H9 (cell line): ENCODE data around the gene SFMBT2. TPM values are rescaled to one million over a fixed set of nuclear protein-coding genes. Genes with fewer than 3 reads are reported as not detected.
A peak's percentile ranks its signal among the peaks of the same experiment; 100 is the strongest.

Source experiments
- DNase-seq: peaks from one replicate; pipeline ENCODE4 v3.0.0-alpha.2; 2017
- H2AFZ ChIP-seq: one replicate; pipeline ENCODE4 v1.6.1; 2013; ENCODE audit warnings: mild to moderate bottlenecking, low read length, control low read depth, moderate library complexity
- H2AK5ac ChIP-seq: 2 replicates; pipeline ENCODE4 v1.6.1; 2013; ENCODE audit warnings: low read length, control low read depth, mixed read lengths; ENCODE audit not compliant: insufficient read length
- H2BK120ac ChIP-seq: one replicate; pipeline ENCODE4 v1.6.1; 2013; ENCODE audit warnings: low read depth, mild to moderate bottlenecking, low read length, control low read depth, inconsistent platforms; ENCODE audit not compliant: poor library complexity, severe bottlenecking
- H2BK12ac ChIP-seq: 2 replicates; pipeline ENCODE4 v1.6.1; 2013; ENCODE audit warnings: low read length, control low read depth, mixed read lengths, low read depth; ENCODE audit not compliant: insufficient read length
- H2BK15ac ChIP-seq: 2 replicates; pipeline ENCODE4 v1.6.1; 2013; ENCODE audit warnings: low read depth, low read length, control low read depth
- H2BK20ac ChIP-seq: one replicate; pipeline ENCODE4 v1.6.1; 2013; ENCODE audit warnings: low read depth, mild to moderate bottlenecking, low read length, control low read depth, inconsistent platforms; ENCODE audit not compliant: poor library complexity, severe bottlenecking
- H2BK5ac ChIP-seq: 2 replicates; pipeline ENCODE4 v1.6.1; 2013; ENCODE audit warnings: low read length, control low read depth, mixed read lengths; ENCODE audit not compliant: insufficient read length
- H3K14ac ChIP-seq: 2 replicates; pipeline ENCODE4 v1.6.1; 2013; ENCODE audit warnings: low read length, control low read depth; ENCODE audit not compliant: insufficient read depth
- H3K18ac ChIP-seq: 2 replicates; pipeline ENCODE4 v1.6.1; 2013; ENCODE audit warnings: low read depth, mild to moderate bottlenecking, mixed read lengths, low read length, control low read depth; ENCODE audit not compliant: insufficient read length
- H3K23ac ChIP-seq: 2 replicates; pipeline ENCODE4 v1.6.1; 2013; ENCODE audit warnings: low read length, control low read depth, mixed read lengths, low read depth; ENCODE audit not compliant: insufficient read length
- H3K23me2 ChIP-seq: 2 replicates; pipeline ENCODE4 v1.6.1; 2013; ENCODE audit warnings: low read depth, mild to moderate bottlenecking, mixed read lengths, low read length, control low read depth; ENCODE audit not compliant: insufficient read length, poor library complexity, severe bottlenecking
- H3K27ac ChIP-seq: 2 replicates; pipeline ENCODE4 v1.5.1; 2013; ENCODE audit warnings: low read length, control low read depth, mixed read lengths, low read depth; ENCODE audit not compliant: insufficient read length
- H3K27me3 ChIP-seq: 2 replicates; pipeline ENCODE4 v1.6.1; 2013; ENCODE audit warnings: low read length, control low read depth, inconsistent platforms; ENCODE audit not compliant: insufficient read depth
- H3K4ac ChIP-seq: 2 replicates; pipeline ENCODE4 v1.6.1; 2013; ENCODE audit warnings: low read depth, mild to moderate bottlenecking, control low read depth, inconsistent platforms, low read length, moderate library complexity
- H3K4me1 ChIP-seq: 2 replicates; pipeline ENCODE4 v1.6.1; 2013; ENCODE audit warnings: low read length, control low read depth, inconsistent platforms; ENCODE audit not compliant: insufficient read depth
- H3K4me2 ChIP-seq: 2 replicates; pipeline ENCODE4 v1.6.1; 2013; ENCODE audit warnings: low read length, control low read depth, mixed read lengths; ENCODE audit not compliant: insufficient read length, insufficient read depth
- H3K56ac ChIP-seq: 2 replicates; pipeline ENCODE4 v1.6.1; 2013; ENCODE audit warnings: low read depth, mild to moderate bottlenecking, mixed read lengths, low read length, control low read depth; ENCODE audit not compliant: insufficient read length
- H3K79me1 ChIP-seq: 2 replicates; pipeline ENCODE4 v1.6.1; 2013; ENCODE audit warnings: low read depth, mild to moderate bottlenecking, moderate library complexity, low read length, control low read depth, inconsistent platforms; ENCODE audit not compliant: insufficient read depth, poor library complexity, severe bottlenecking
- H3K79me2 ChIP-seq: 2 replicates; pipeline ENCODE4 v1.6.1; 2013; ENCODE audit warnings: low read length, control low read depth, inconsistent platforms; ENCODE audit not compliant: insufficient read depth
- H3K9ac ChIP-seq: 2 replicates; pipeline ENCODE4 v1.6.1; 2013; ENCODE audit warnings: low read length, control low read depth, mixed read lengths; ENCODE audit not compliant: insufficient read length; ENCODE audit errors: extremely low read depth
- H3K9me3 ChIP-seq: one replicate; pipeline ENCODE4 v1.6.1; 2013; ENCODE audit warnings: low read depth, low read length, inconsistent platforms; ENCODE audit not compliant: control insufficient read depth
- H3T11ph ChIP-seq: one replicate; pipeline ENCODE4 v1.6.1; 2013; ENCODE audit warnings: mild to moderate bottlenecking, low read length, control low read depth, inconsistent platforms
- H4K20me1 ChIP-seq: one replicate; pipeline ENCODE4 v1.6.1; 2013; ENCODE audit not compliant: control insufficient read depth, insufficient read length, insufficient read depth
- H4K5ac ChIP-seq: 2 replicates; pipeline ENCODE4 v1.6.1; 2013; ENCODE audit warnings: low read depth, mild to moderate bottlenecking, mixed read lengths, low read length, control low read depth; ENCODE audit not compliant: insufficient read length
- H4K8ac ChIP-seq: replicated peaks from 2 replicates; pipeline ENCODE4 v1.6.1; 2013; ENCODE audit warnings: low read length, control low read depth, mixed read lengths, low read depth; ENCODE audit not compliant: insufficient read length
- H4K91ac ChIP-seq: 2 replicates; pipeline ENCODE4 v1.6.1; 2013; ENCODE audit warnings: low read depth, mild to moderate bottlenecking, moderate library complexity, mixed read lengths, low read length, control low read depth; ENCODE audit not compliant: insufficient read length
- H3K27ac Mint-ChIP-seq, 3 experiments: 2 replicates in 2 of 3; 3 replicates in 1 of 3; pipeline ENCODE4 v1.8.0; 2020 to 2021; ENCODE audit warnings: mixed read lengths in 3 of 3, mild to moderate bottlenecking in 1 of 3, moderate library complexity in 1 of 3
- H3K27me3 Mint-ChIP-seq: 2 replicates; pipeline ENCODE4 v1.8.0; 2021; ENCODE audit warnings: low read depth, mild to moderate bottlenecking, moderate library complexity, mixed read lengths
- H3K36me3 Mint-ChIP-seq, 3 experiments: 2 replicates in 2 of 3; 3 replicates in 1 of 3; pipeline ENCODE4 v1.8.0; 2020 to 2021; ENCODE audit warnings: low read depth in 3 of 3, mixed read lengths in 3 of 3; ENCODE audit not compliant: insufficient read depth in 1 of 3
- H3K4me1 Mint-ChIP-seq, 2 experiments: 2 replicates each; pipeline ENCODE4 v1.8.0; 2020; ENCODE audit warnings: mixed read lengths in 2 of 2
- H3K4me3 Mint-ChIP-seq, 2 experiments: 2 replicates in 1 of 2; 3 replicates in 1 of 2; pipeline ENCODE4 v1.8.0; 2020 to 2021; ENCODE audit warnings: mild to moderate bottlenecking in 2 of 2, mixed read lengths in 2 of 2, moderate library complexity in 1 of 2
- H3K9me3 Mint-ChIP-seq, 2 experiments: 2 replicates in 1 of 2; 3 replicates in 1 of 2; pipeline ENCODE4 v1.8.0; 2020; ENCODE audit warnings: mild to moderate bottlenecking in 2 of 2, mixed read lengths in 2 of 2, moderate library complexity in 1 of 2
- WGBS: extraction: QIAGEN DNeasy Blood & Tissue Kit; methylation state at CpG from one replicate; pipeline ENCODE4 v1.1.7; 2013; ENCODE audit warnings: missing lambda C conversion rate, low lambda C conversion rate, mixed read lengths; ENCODE audit not compliant: insufficient read length; ENCODE audit errors: extremely low coverage; 5-methylcytosine and 5-hydroxymethylcytosine counted together
- total RNA-seq: library from RNA; stranded (reverse); gene quantifications from 2 replicates; pipeline ENCODE4 v1.2.1, GENCODE V29; 2021
- TF ChIP-seq, protein P1 (sequence below): fragments of 200-600 bp; sonication (generic); conservative IDR thresholded peaks from 3 replicates; pipeline ENCODE4 v1.8.0; 2021; ENCODE audit warnings: antibody characterized with exemption, mild to moderate bottlenecking

The SFMBT2 gene
- total RNA-seq, 1 experiment from 2014 or later: 5.3 TPM

DNA sequence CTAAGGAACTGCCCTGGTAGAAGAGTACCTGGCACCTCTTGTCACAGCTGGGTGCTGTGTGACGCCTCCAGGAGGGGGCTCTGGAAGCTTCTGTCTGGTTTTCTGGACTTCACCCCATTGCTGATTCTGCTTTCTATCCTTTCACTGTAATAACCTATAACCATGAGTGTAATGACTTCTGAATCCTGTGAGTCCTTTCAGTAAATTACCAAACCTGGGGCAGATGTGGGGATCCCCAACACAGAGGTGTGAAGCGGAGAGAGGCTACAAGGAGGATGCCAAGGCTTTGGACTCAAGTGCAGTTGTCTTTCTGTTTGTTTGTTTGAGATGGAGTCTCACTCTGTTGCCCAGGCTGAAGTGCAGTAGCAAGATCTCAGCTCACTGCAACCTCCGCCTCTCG lies 143.7 kb downstream of the SFMBT2 start:
- Histone ChIP-seq H3T11ph (no peak overlapping the region), H3K4me1 (no peaks in the 10 kb centered on the region), H3K14ac (no peak overlapping the region), H3K27me3 (no peaks in the 10 kb centered on the region), H3K9me3 (no peaks in the 10 kb centered on the region), H4K91ac (no peak overlapping the region), H3K79me1 (no peaks in the 10 kb centered on the region), H3K23me2 (no peaks in the 10 kb centered on the region), H2BK15ac (no peak overlapping the region), H3K18ac (no peak overlapping the region), H3K9ac (no peak overlapping the region), H3K56ac (no peak overlapping the region), H4K8ac (no peak overlapping the region), H2BK12ac (no peak overlapping the region), H2BK120ac (no peak overlapping the region), H2AK5ac (no peak overlapping the region), H4K20me1 (no peaks in the 10 kb centered on the region), H2BK20ac (no peak overlapping the region), H3K79me2 (no peaks in the 10 kb centered on the region), H3K27ac (no peak overlapping the region), H3K23ac (no peak overlapping the region), H4K5ac (no peak overlapping the region), H3K4me2 (no peak overlapping the region), H2BK5ac (no peak overlapping the region), H3K4ac (no peak overlapping the region), H2AFZ (no peak overlapping the region)
- Mint-ChIP-seq H3K4me1 (no peaks in the 10 kb centered on the region), H3K4me3 (no peak overlapping the region), H3K9me3 (no peaks in the 10 kb centered on the region), H3K27me3 (no peaks in the 10 kb centered on the region), H3K27ac (peak overlapping the region in 1 of 3 experiments; percentile 46; a peak in 1 of 7 replicates), H3K36me3 (no peaks in the 10 kb centered on the region)
- TF ChIP-seq, protein P1, sequence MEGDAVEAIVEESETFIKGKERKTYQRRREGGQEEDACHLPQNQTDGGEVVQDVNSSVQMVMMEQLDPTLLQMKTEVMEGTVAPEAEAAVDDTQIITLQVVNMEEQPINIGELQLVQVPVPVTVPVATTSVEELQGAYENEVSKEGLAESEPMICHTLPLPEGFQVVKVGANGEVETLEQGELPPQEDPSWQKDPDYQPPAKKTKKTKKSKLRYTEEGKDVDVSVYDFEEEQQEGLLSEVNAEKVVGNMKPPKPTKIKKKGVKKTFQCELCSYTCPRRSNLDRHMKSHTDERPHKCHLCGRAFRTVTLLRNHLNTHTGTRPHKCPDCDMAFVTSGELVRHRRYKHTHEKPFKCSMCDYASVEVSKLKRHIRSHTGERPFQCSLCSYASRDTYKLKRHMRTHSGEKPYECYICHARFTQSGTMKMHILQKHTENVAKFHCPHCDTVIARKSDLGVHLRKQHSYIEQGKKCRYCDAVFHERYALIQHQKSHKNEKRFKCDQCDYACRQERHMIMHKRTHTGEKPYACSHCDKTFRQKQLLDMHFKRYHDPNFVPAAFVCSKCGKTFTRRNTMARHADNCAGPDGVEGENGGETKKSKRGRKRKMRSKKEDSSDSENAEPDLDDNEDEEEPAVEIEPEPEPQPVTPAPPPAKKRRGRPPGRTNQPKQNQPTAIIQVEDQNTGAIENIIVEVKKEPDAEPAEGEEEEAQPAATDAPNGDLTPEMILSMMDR: no peak
- WGBS: no CpG with 5 or more reads among the region's 4 CpGs
- DNase-seq: no peak
